Measurements from ENCODE around the gene CAMK2B.

The CAMK2B gene

DNA sequence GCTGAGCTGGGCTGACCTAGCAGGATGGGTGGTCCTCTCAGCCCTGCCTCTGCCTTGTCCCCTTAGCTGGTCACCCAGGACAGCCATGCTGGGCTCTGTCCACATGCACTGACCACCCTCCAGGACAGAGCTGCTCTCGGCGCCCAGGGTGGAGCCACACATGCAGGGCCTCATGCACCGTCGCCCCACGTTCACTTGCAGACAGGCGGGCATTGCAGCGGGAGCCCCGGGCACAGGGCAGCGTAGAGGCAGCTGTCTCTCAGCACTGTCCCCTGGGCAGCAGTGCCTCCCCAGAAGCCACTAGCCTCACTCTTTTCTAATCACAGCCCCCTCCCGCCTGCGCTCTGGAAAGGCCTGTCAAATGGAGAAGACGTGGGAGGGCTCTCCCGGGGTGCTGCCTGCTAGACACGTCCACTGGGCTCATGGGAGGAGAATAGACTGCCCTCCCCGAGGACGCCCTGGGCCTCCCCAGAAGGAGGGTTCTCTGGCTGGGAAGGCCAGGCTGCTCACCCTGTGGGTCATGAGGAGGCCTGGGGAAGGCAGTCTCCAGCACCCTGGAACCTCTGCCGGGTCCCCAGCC, 87.2 kb downstream of the CAMK2B start:
- TF ChIP-seq, protein P1, sequence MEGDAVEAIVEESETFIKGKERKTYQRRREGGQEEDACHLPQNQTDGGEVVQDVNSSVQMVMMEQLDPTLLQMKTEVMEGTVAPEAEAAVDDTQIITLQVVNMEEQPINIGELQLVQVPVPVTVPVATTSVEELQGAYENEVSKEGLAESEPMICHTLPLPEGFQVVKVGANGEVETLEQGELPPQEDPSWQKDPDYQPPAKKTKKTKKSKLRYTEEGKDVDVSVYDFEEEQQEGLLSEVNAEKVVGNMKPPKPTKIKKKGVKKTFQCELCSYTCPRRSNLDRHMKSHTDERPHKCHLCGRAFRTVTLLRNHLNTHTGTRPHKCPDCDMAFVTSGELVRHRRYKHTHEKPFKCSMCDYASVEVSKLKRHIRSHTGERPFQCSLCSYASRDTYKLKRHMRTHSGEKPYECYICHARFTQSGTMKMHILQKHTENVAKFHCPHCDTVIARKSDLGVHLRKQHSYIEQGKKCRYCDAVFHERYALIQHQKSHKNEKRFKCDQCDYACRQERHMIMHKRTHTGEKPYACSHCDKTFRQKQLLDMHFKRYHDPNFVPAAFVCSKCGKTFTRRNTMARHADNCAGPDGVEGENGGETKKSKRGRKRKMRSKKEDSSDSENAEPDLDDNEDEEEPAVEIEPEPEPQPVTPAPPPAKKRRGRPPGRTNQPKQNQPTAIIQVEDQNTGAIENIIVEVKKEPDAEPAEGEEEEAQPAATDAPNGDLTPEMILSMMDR (IDR thresholded peaks at IDR 0.05; ENCODE audit: borderline replicate concordance, control extremely low read depth, extremely low read depth, insufficient read depth, missing control alignments): no peak
- DNase-seq (ENCODE audit: low spot score): no peak
- in situ Hi-C loops (cut with MboI; ENCODE audit: low sequenced_read_pairs, unreplicated experiment): no loop called here

DNA sequence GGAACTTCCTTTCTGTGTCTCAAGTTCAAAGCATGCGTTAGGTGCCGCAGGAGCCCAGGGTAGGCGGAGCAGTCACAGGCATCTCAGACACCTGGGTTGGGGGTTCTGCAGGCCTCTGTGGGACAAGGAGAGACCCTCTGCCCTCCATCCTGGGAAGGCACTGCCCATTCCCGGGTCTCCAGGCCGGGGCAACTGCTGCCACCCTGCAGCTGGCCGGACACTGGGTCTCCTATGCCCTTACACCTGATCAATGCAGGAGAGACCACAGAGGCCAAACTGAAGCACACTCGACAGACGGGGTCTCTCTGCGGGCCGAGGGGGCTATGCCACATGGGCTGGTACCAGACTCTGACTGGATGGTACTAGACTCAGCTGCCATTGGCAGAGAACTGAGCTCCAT, 87.7 kb downstream of the CAMK2B start:
- in situ Hi-C loops (cut with MboI; ENCODE audit: low sequenced_read_pairs, unreplicated experiment): no loop called here
- no peak for DNase-seq (ENCODE audit: low spot score)
- TF ChIP-seq, protein P1 (IDR thresholded peaks at IDR 0.05; ENCODE audit: borderline replicate concordance, control extremely low read depth, extremely low read depth, insufficient read depth, missing control alignments): no peak

DNA sequence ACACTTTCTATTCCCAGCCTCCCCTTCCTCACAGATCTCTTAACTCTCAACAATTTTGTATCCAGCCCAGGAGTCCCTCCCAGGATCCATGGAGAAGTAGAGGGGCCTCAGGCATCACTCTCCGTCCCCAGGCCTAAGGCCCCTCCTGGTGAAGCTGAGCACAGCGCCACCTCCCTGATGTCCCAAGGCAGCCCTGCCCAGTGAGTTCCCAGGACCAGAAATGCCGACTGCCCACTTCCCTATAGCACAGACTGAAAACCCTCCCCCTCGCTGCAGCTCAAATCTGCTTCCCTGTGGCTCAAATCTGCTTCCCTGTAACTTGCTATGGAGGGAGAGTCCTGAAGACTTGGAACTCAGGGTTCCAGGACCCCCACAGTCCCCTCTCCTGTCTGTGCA, 89.1 kb downstream of the CAMK2B start:
- no peak for DNase-seq (ENCODE audit: low spot score)
- in situ Hi-C loops (cut with MboI; ENCODE audit: low sequenced_read_pairs, unreplicated experiment): no loop called here
- TF ChIP-seq, protein P1 (IDR thresholded peaks at IDR 0.05; ENCODE audit: borderline replicate concordance, control extremely low read depth, extremely low read depth, insufficient read depth, missing control alignments): no peak

DNA sequence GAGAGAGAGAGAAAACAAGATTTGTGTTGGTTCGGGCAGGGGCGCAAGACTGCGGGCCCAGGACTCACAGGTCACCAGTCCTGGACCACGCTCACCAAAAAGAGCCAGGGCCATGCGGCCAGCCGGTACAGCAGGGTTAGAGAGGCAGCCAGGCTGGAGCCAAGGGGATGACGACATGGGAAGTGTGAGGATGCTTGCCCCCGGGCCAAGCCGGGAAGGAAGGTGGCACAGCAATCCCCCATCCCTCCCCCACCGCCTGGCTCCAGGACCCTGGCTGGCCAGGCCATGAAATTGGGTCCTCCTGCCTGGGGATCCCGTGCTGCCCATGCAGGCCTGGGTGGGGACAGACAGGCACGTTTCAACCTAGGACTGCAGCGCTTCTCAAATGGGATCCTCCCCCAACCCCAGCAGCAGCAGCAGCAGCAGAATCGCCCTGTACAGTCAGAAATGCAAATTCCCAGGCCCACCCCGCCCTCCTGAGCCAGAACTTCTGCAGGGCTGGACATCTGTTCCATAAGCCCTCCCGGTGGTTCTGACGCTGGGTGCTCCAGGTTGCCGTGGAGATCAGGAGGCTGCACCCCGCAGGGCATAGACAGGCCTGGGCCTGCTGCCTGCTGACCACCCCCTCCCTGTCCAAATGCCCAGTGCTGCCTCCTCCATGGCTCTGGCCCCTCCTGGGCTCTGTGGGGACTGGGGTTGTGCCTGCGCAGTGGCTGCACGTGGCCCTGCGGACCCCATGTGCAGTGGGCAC, 89.6 kb downstream of the CAMK2B start:
- in situ Hi-C loops (cut with MboI; ENCODE audit: low sequenced_read_pairs, unreplicated experiment): no loop called here
- TF ChIP-seq, protein P1 (IDR thresholded peaks at IDR 0.05; ENCODE audit: borderline replicate concordance, control extremely low read depth, extremely low read depth, insufficient read depth, missing control alignments): no peak
- DNase-seq (ENCODE audit: low spot score): no peak

DNA sequence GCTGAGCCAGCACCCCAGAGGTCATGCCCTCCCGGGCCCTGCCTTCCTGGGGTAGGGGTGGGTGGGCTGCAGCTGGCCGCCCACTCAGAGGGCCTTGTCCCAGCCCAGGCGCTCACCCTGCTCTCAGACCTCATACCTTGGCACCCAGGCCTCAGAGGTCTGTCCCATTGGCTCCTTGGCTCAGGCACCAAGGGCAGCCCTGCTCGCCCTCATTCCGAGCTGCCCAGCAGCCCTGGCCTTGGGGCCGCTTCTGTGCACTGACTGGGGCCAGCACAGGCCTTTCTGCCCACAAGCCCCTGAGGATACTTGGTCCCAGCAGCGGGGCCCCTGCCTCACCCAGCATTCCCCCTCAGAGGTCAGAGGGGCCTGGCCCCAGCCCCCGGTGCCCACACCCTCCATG, 90.3 kb downstream of the CAMK2B start:
- TF ChIP-seq, protein P1 (IDR thresholded peaks at IDR 0.05; ENCODE audit: borderline replicate concordance, control extremely low read depth, extremely low read depth, insufficient read depth, missing control alignments): no peak
- in situ Hi-C loops (cut with MboI; ENCODE audit: low sequenced_read_pairs, unreplicated experiment): no loop called here
- no peak for DNase-seq (ENCODE audit: low spot score)

DNA sequence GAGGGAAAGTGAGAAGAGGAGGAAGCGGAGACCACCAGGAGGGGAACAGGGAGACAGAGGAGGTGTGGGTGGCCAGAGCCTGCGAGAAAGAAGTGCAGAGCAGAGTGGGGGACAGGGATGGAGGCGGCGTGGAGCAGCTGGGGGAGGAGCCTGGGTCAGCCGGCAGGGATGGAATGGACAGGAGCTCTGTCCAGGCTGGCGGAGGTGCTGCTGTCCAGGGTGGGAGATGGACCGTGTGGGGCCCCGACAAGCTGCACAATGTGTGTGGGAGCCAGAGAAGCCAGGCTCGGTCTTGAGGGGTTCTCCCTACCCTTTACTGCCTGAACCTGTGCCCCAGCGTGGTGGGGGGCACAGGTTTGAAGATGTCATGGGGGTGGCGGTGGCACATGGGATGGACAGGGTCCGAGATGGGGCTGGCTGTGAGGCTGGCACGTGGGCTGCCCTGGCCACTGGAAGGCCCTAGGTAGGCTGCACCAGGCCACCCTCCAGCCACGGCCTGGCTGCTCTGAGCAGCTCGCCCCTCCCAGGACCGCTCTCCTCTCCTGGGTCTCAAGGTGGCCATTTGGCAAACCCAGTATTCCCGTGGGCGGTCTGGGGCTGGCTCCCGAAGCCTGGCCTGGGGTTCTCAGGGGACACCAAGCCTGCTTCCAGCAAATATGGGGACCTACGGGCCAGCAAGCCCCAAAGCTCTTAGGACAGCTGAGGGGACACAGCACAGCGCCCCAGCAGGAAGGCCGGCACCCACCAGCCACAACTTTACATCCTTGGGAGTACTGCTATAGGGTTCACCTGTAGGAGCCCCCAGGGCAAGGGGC, 92.3 kb downstream of the CAMK2B start:
- no peak for DNase-seq (ENCODE audit: low spot score)
- in situ Hi-C loops (cut with MboI; ENCODE audit: low sequenced_read_pairs, unreplicated experiment): no loop called here
- TF ChIP-seq, protein P1 (IDR thresholded peaks at IDR 0.05; ENCODE audit: borderline replicate concordance, control extremely low read depth, extremely low read depth, insufficient read depth, missing control alignments): no peak
